Left kidney (tissue), 8 donors: Measurements from ENCODE around the gene ZNF821. TPM values are rescaled to one million over a fixed set of nuclear protein-coding genes. Genes with fewer than 3 reads are reported as not detected.
"Not testable (repeated sequence)": the region's sequence is repeated elsewhere in the genome, so short reads cannot be mapped to it uniquely, and the experiment has no call there.

Source experiments
- DNase-seq: peaks from one replicate; pipeline ENCODE4 v3.0.0-alpha.2; 2013
- long read RNA-seq, 8 donors: transcript quantifications; one replicate each; lab custom pipeline, GENCODE V29; 2026
- polyA plus RNA-seq: library from polyadenylated mRNA; unstranded; fragments of 120-200 nt; gene quantifications from one replicate; pipeline ENCODE4 v1.2.1, GENCODE V29; 2013; ENCODE audit not compliant: insufficient read length

ZNF821 gene
- polyA plus RNA-seq = 26.2 TPM
- long read RNA-seq, donor 1, partial matches to known transcripts = 0 of 5 reads
- long read RNA-seq, donor 1, other reads (novel, unspliced or antisense) = 0 of 5 reads
- long read RNA-seq, donor 2, partial matches to known transcripts = 0 of 6 reads
- long read RNA-seq, donor 2, other reads (novel, unspliced or antisense) = 0 of 6 reads
- long read RNA-seq, donor 3, partial matches to known transcripts = 6 of 32 reads
- long read RNA-seq, donor 3, other reads (novel, unspliced or antisense) = 23 of 32 reads
- long read RNA-seq, donor 4, partial matches to known transcripts = 0 of 1 reads
- long read RNA-seq, donor 4, other reads (novel, unspliced or antisense) = 0 of 1 reads
- long read RNA-seq, donor 5, partial matches to known transcripts = 307 of 384 reads
- long read RNA-seq, donor 5, other reads (novel, unspliced or antisense) = 76 of 384 reads
- long read RNA-seq, donor 6, partial matches to known transcripts = 0 of 4 reads
- long read RNA-seq, donor 6, other reads (novel, unspliced or antisense) = 0 of 4 reads
- long read RNA-seq, donor 7, partial matches to known transcripts = 292 of 294 reads
- long read RNA-seq, donor 7, other reads (novel, unspliced or antisense) = 0 of 294 reads
- long read RNA-seq, donor 8, partial matches to known transcripts = 0 of 2 reads
- long read RNA-seq, donor 8, other reads (novel, unspliced or antisense) = 0 of 2 reads

- peak; percentile 91 for DNase-seq
These were observed at the start of gene ZNF821 for GRCh38 chr16:71883849-71884638. Gene ZNF821, minus strand, starts transcription at chr16:71884182. Its CDS starts 4,236 bp downstream, at chr16:71879946.

- no peak for DNase-seq
These were observed 49.0 kb upstream of the ZNF821 start for GRCh38 chr16:71933017-71933416.

GRCh38 chr16:71931599-71931998, 47.6 kb upstream of the ZNF821 start:
- DNase-seq = no peak

GRCh38 chr16:71931001-71931400, 47.0 kb upstream of the ZNF821 start:
- DNase-seq = no peak

- DNase-seq = no peak
These were observed 46.1 kb upstream of the ZNF821 start for GRCh38 chr16:71930013-71930563.

- no peak for DNase-seq
These were observed 45.1 kb upstream of the ZNF821 start for GRCh38 chr16:71929048-71929447.

- DNase-seq = no peak
These were observed 43.8 kb upstream of the ZNF821 start for GRCh38 chr16:71927787-71928186.

- no peak for DNase-seq
These were observed 43.4 kb upstream of the ZNF821 start for GRCh38 chr16:71927383-71927782.

GRCh38 chr16:71924710-71925109, 40.7 kb upstream of the ZNF821 start:
- DNase-seq = no peak

GRCh38 chr16:71923941-71924690, 40.1 kb upstream of the ZNF821 start:
- no peak for DNase-seq

GRCh38 chr16:71920658-71921057, 36.7 kb upstream of the ZNF821 start:
- DNase-seq = no peak

GRCh38 chr16:71919035-71919434, 35.1 kb upstream of the ZNF821 start:
- DNase-seq = no peak

- DNase-seq = no peak
These were observed 33.9 kb upstream of the ZNF821 start for GRCh38 chr16:71917900-71918299.

GRCh38 chr16:71916397-71916920, 32.5 kb upstream of the ZNF821 start:
- no peak for DNase-seq

GRCh38 chr16:71915350-71915749, 31.4 kb upstream of the ZNF821 start:
- DNase-seq = no peak

- DNase-seq = no peak
These were observed 30.8 kb upstream of the ZNF821 start for GRCh38 chr16:71914802-71915201.

- DNase-seq = no peak
These were observed 28.7 kb upstream of the ZNF821 start for GRCh38 chr16:71912534-71913275.

- no peak for DNase-seq
These were observed 27.1 kb upstream of the ZNF821 start for GRCh38 chr16:71911121-71911520.

- DNase-seq = not testable (repeated sequence)
These were observed 21.8 kb upstream of the ZNF821 start for GRCh38 chr16:71905765-71906164.

- DNase-seq = no peak
These were observed 20.3 kb upstream of the ZNF821 start for GRCh38 chr16:71904239-71904638.

- DNase-seq = no peak
These were observed 19.6 kb upstream of the ZNF821 start for GRCh38 chr16:71903608-71904007.
